HepG2 (cell line): ENCODE results near the gene SLC35D2.

ENCODE experiments used
- MTF1 ChIP-seq: sonication (generic); formaldehyde crosslinking; IDR thresholded peaks from 2 replicates; pipeline ENCODE4 v1.5.0; 2020; ENCODE audit warnings: missing genetic modification reagents
- PHF8 ChIP-seq: sonication (generic); formaldehyde crosslinking; IDR thresholded peaks from 2 replicates; pipeline ENCODE4 v1.5.0; 2020; ENCODE audit warnings: missing genetic modification reagents
- RAD21 ChIP-seq: fragments of 450-650 bp; formaldehyde crosslinking; IDR thresholded peaks from 2 replicates; pipeline ENCODE4 v1.5.0; 2020; ENCODE audit warnings: mild to moderate bottlenecking
- TFAP4 ChIP-seq: sonication (generic); IDR thresholded peaks from 2 replicates; pipeline ENCODE4 v1.6.1; 2016; ENCODE audit warnings: low read depth, borderline replicate concordance
- ZNF766 ChIP-seq: sonication (generic); formaldehyde crosslinking; IDR thresholded peaks from 2 replicates; pipeline ENCODE4 v1.5.0; 2020; ENCODE audit warnings: missing genetic modification reagents, borderline replicate concordance
- ZNF879 ChIP-seq: sonication (generic); formaldehyde crosslinking; IDR thresholded peaks from 2 replicates; pipeline ENCODE4 v1.8.1; 2023; ENCODE audit warnings: missing genetic modification reagents

- TF ChIP-seq ZNF766 (no peak), RAD21 (CRISPR knock-in tag) (no peak), ZNF879 (CRISPR knock-in tag) (no peak), PHF8 (CRISPR knock-in tag) (no peak), TFAP4 (no peak), MTF1 (CRISPR knock-in tag) (no peak)
Observed at GRCh38 chr9:96419691-96419969, 36.1 kb upstream of the SLC35D2 start.
